Stimulated activated CD4-positive, alpha-beta T cell treated with anti-CD3 and anti-CD28 coated beads, Interleukin-4, amount 100 ng/mL, for 48 hours (primary cell): Measurements from ENCODE around the gene ELP4.

Source experiments
- DNase-seq, 2 donors: peaks; one replicate each; pipeline ENCODE4 v3.0.0-alpha.2; 2020; ENCODE audit warnings: low read depth in 2 of 2

ELP4 gene

DNA sequence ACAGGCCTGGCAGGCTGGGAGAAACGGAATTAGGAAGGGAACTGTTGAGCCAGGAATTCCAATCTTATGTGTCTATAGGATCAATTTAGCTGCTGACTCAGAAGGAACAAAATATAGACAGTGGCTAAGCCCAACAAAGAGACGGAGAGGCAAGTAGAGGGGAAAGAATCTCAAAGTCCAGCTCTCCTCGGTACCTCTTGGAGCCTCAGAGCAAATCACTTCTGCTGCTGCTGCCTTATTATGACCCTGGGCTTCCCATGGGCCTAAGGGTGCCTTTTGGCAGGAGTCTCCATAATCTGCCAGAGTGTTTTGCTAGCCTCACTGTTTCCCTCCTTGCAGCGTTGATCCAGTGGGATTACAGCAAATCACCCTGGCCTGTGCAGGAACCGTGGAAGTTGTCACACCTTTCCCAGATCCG is 269.8 kb downstream of the ELP4 start:
- no peak for DNase-seq

DNA sequence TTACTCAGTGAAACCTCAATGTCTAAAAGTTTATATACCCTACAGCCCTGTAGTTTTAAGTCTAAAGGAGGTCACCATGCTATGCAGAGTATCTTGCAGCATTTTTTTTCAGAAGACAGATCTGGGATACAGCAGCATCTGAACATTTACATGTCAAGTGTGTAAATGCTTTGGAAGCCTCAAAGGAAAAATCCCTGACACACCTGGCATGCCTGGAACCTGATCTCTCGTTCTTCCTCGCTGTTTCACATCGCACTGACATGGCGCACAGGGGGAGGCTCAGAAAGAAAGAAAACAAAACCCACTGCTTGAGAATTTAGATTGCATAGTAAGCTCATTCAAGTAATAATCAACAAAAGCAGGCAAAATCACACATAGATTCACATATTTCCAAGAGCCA is 270.5 kb downstream of the ELP4 start:
- no peak for DNase-seq

DNA sequence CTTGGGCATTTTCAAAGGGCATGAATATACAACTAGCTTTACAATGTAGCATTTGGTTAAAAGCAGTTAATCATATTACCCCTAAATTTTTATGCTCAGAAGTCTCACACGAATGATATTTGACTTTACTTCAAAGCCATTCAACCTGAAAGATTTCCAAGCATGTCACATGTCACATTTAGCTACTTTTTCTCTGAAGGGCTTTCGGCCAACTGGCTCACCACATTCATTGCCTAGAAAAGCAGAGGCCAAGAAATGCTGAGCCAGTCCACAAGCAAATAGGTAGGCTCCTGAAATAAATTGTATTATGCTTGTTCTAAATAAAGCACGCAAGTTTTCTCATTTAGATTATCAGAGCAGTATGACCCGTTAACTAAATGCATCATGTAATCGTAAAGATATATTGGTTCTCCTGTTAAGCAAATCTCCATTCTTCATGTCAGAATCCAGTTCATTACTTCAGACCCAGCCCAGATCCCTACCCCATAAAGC is 271.0 kb downstream of the ELP4 start:
- DNase-seq, result no peak

DNA sequence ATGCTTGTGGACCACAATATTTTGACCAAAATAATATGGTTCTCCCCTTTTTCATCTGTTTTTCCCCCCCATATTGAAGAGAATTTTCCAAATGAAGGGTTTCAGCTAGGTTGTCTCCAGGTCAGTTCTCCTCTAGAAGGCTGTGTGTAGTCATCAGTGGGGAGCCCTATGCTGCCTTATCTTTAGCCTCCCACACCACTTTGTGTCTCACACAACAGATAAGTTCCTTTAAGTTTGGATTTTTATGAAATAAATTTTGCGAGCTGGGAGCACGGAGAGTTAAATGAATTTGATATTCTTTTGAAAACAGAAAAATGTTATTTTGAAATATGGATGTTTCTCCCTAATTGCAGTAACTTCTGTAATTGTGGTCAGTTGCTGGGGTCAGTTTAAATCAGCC is 272.7 kb downstream of the ELP4 start:
- no peak for DNase-seq

DNA sequence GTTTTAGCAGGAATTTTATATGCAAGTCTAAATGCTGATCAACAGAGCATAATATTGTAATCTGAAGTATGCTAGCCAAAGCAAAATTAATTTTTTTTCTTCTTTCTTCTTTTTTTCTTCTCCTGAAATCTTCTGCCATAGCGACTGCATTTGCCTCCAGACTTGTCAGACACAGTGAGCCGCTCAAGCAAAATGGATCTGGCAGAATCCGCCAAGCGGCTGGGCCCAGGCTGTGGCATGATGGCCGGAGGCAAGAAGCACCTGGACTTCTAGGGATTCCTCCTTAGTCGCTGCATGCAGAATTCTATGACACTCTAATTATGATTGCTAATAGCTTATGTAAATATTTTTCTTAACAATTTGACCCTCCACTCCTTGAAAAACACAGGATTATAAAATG is 273.7 kb downstream of the ELP4 start:
- no peak for DNase-seq

DNA sequence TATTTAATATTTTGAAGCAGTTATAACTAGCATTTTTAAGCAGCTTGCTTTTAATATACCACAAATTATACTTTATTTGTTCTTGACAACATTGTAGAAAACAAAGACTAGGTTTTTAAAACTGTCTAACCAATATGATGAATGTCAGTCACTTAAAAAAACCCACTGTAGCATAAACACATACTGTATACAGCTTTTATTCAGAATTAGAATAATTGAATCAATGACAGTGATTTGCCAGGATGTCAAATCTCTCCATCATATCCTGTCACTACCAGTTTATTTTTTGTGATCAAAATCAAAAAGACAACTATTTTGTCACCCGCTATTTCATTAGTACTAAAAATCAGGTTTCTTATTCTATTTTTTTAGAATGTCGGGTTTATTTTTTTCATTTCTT is 275.0 kb downstream of the ELP4 start:
- DNase-seq, result no peak

DNA sequence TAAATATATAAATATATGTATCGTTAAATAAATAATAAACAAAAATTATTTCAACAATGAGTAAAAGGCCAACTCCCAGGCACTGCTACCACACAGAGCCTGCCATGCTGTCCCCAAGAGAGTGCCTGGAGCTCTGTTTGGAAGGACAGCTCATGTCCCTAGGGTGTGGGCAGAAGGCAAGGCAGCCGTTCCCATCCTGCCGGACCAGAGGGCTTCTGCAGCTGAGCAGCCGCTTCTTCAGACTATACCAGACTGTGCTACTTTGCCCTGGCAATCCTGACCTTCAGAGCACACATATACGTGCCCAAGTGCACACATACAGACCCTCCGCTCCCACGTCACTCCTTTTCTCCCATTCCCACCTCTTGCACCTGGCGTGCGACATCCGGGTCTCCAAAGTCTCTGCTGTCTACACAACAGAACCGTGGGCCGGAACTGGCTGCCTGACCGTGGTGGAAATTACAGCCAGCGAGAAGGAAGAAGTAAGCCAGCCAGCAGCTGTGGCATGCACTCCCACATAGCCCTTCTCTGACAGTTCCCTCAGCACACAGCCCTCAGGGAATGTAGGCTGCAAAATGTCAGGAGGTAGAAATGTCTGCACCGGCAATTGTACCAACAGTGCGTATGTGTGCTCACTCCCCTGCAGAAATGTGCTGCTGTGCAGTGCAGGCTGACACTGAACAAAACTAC is 277.6 kb downstream of the ELP4 start:
- no peak for DNase-seq

DNA sequence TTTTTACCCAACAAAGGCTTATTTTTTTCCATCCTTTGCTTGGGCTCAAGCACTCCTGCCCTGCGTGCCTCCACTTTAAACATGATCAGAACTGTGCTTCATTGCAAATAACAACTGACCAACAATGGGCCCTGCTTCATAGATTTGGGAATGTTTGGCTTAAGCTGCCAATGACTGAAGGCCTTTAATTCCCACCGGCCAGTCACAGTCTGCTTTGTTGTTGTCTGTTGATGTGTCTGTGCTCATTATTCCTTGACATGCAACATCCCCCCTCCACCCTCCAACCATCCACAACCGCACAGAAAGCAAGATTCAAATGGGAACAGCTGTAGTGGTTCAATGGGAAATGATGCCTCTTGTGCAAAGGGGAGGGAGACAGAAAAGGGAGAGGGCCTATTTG is 278.5 kb downstream of the ELP4 start:
- no peak for DNase-seq

DNA sequence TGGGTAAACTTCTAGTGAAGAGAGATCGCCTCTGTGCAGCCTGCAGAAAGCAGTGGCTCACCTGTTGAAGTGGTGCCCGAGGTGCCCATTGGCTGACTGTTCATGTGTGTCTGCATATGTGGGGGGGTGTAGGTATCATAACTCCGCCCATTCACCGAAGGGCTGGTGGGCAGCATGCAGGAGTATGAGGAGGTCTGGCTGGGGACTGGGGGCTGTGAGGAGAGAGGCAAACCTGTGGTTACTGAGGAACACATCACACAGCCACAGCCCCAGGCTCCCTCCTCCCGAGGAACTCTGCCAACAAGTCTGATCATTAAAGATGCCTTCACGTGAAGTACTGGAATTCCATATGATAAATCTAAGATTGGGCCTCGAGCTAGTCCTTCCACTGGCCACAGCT is 281.1 kb downstream of the ELP4 start:
- DNase-seq, result no peak

DNA sequence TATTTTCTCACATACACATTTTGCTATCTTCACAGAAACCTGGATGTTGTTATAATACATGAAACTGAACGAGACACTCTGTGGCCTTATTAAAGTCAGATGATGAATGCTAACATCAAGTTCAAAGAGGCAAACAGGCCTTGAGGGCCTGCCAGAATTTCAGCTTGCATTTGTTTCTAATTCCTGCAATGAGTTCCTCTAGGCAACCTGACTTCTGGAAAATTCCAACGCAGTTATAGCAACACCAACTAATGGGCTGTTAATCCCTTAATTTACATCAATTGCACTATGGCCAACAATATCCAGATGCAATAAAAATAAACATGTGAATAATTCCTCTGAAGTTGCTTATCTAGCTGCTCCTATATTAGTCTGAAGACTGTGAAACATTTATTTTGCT is 282.5 kb downstream of the ELP4 start:
- DNase-seq, result no peak

DNA sequence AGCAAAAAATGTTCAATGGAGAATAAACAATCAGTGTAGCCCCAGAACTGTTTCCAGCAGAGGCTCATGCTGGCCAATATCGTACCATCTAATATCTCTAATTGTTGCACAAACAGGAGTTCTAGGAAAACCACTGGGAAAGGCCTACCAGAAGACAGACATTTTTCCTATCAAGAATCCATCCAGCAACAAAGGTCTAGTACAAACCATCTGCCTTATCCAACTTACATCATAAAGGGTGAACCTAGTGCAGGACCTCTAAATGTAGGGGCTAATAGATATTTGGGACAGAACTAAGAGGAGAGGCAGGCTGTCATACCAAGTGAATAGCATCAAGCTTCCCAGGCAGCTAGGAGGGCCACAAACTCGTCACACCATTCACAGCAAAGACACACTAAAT is 282.9 kb downstream of the ELP4 start:
- no peak for DNase-seq

DNA sequence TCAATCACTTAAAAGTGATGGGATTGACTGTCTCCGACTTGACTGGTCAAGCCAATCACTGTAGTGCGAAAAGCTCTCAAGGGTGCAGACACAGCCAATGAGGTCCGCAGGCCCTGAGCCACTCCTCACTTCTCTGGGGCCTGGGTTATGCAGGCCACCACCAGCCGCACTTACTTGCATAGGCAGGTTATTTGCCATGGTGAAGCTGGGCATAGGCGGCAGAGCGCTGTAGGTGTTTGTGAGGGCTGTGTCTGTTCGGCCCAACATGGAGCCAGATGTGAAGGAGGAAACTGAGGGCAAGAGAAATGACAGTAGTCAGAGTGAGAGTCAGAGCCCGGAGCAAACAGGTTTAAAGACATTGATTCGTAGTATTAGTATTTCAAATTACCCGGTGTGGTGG is 283.7 kb downstream of the ELP4 start:
- DNase-seq, result no peak

DNA sequence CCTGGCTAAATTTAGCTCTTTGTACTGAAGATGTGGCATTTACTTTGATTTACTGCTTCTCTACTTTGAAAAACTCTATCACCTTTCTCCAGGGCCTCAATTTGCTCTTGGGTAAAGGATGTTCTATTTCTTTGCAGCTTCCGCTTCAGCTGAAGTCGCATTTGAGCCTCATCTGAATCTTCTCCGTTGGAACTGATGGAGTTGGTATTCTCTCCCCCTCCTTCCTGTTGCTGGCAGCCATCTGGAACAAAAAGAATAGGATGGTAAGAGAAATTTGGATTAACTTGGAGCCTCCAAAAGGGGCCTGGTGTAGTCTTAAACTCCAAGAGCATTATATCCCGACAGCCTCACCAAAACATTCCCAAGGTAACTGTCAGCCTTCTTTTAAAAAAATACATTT is 285.0 kb downstream of the ELP4 start:
- DNase-seq, result no peak

DNA sequence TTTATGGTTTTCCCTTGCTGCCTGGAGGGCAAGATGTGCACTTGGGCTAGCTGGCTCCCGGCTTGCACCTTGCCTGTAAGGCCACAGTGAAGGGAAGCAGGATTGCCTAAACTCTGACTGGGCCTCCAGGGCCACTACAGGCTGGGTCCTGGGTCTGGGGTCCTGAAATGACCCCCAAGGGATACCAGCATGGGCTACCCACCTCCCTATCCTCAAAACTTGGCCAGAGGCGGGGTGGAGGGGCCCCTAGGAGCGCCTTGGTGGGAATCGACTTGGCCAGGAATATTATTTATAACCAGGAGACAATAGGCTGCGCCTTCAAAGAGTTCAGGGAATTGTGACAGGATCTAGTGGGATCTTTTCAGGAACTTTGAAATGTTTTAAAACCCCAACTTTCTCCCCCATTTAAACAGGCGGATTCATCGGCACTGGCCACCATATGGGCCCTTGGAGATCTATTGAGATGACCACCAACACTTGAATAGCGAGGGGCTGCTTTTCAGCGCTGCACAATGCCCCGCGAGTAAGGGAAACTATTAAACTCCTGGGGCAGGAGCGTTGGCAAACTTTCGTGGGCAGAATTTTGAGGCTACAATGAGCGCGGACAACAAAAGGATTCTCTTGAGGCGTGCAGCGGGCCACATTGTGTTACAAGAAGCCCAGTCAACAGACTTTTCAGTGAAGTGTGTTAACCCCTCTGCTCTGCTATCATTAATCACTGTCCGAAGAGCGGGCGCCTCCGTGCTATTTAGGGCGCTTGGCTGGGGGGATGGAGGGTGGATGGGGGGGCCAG is 286.3 kb downstream of the ELP4 start:
- DNase-seq, result no peak

DNA sequence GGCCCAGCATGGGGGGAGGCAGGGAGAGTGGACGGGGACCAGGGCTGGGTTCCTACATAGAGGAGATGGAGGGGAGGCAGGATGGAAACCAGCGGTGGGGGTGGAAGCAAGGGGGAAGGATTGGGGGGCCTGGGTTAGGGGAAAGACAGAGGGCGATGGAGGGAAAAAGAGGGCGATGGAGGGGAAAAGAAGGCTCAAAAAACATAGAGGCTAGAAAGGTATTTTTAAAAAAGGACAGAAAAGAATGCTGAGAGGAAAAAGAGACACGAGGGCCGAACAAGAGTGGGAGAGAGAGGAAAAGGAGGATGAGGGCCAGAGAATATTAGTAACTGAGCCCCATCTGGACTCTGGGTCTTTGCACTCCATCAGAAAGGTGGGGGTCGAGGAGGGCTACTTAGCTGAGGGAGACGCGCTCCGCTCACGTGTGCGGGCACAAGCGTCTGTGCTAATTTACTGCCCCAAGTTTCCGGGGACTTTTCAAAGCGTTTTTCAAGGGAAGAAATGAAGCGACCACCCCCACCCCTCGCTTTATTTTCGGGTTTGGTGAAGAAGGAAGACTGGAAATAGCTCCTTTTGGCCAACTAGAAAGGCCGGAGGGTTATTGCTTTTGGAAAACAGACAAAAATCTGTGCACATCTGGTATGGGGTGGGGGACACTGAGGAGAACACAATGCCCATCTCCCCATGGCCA is 287.1 kb downstream of the ELP4 start:
- DNase-seq, result no peak

DNA sequence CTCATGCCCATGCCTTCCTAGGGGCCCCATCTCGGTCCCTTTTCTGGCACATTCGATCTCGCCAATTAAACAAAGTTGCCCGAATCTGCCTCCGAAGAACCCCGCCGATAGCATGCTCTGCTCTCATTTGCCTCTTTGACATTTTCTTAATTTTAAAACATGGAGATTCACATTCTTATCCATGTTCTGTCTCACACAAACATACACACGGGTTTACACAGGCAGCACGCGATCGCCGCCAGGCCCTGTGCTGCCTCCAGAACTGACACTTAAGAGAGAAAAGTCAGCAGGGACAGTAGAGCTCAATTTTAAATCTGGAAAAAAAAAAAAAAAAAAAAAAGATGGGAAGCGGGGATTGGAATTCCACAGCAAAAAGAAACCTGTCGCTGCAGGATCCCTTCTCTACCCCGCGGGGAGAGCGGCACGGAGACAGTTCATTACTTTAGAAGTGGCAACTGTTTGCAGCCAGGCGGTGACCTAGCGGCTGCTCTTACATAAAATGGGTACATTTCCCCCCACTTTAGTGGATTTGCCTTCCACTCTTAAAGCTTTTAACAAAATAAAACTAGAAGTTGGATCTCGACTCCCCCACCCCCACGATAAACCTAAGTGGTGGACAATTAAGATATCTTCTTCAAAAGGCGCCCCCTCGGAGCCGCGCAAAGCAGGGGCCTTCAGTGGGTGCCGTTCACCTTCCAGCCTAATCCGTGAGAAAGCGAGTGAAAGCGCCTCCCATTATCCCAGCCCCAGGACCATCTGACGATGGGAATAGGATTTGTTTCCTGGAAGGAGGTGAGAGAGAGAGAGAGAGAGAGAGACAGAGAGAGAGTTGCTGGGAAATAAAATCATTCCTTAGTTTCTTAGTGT is 287.9 kb downstream of the ELP4 start:
- no peak for DNase-seq

DNA sequence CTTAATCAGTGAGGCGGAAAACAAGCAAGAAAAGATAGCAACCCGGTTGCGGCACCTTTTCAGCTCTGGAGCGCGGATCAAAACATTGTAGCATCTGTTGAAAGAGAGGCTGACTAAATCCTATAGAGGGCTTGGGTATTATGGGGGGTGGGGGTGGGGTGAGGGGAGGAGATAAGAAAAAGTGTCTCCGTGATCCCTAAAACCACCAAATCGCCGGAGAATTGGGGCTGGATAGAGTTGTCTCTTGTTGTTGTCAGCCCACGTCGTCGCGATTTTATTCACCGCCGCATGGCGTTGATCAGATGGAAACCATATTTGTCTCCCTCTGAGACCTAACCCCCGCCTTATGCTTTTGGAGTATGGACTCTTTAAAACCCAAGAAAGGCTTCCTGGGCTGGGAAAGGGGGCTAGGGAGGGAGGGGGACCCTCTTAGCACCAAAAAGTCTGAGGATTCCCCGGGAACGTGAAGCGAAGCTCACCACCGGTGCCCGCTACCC is 288.5 kb downstream of the ELP4 start:
- DNase-seq, result no peak

DNA sequence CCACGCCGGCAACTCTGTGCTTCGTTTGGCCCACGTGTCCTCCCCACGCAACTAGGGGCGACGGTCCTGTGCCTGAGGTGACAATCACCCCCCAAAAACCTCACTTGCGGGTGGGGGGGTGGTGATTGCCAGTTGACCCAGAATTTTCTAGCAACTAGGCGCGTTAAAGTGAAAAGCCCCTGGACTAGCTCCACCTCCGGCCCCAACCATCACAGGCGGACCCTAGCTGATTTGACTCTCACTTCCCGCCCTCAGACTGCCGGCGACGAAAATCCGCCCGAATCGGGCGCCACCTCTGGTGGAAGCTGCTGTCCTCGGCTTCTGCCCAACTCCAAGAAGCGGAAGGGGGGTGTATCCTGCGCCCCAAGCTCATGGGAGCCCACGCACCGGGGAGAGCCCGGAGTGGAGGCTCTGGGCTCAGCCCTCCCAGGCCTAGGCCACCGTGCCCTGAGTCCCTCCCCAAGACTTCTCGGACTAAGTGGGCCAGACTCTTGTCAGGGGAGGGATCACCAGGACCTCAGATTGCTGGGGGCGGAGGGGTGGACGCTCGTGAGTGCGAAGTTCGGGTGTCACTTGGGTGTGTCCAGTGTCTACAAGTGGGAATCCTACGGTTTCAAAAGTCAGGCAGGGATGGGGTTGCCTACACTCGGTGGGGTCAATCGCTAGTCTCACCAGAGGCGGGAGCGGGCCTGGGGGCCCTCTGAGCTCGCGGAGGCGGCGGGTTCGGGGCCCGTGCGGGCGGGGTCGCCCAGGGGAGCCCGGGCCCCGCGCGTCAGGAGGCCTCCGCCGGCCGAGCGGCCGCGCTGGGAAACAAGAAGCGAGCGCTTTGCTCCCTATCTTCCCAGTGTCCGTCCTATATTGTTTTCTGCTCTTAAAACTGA is 289.2 kb downstream of the ELP4 start:
- no peak for DNase-seq

DNA sequence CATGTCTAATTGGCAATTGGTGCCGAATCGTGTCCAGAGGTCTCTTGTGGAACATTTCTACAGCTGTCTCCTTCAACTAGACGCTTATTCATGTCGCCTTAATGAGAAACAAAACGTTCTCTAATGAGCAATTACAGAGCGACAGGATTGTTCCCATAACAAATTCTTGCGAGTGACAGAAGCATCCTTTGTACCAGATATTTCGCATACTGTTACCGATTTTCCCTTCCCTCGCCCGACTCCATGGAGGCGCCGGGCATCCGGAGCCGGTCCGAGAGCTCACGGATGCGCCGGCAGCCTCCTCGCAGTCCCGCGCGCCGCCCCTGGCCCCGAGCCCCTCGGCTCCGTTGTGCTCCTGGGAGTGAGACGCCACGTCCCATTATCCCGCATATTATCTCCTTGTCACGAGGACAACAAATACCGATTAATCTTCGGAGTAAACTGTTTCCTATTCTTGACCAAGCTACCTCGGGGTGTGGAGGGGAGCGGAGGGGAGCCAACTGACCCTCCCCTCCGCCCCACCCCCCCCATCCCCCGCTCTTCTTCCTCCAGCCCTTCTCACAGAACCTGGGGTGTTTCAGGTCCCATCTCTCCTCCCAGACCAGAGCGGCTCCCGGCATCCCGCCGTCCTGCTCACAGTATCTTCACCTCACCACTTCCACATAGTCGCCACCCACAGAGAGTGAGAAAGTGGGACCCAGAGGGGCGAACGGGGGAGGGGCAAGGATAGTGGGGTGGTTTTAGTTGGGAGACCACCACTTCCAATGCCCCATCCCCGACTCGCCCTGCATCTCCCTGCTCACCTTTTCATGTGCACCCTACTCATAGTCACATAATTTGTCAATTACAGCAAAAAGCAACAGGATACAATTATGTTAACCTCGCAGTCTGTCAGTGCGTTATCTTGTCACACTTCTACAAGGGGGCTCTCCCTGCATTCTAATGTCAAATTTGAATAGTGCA is 290.1 kb downstream of the ELP4 start:
- no peak for DNase-seq
